TTC549 (cell line): ENCODE measurements around the gene REEP3.

ENCODE experiments used
- FAIRE-seq: peaks from 2 replicates; lab custom pipeline; 2012; peaks lifted over from hg19 to GRCh38; lab: Jason Lieb, UNC

The REEP3 gene

DNA sequence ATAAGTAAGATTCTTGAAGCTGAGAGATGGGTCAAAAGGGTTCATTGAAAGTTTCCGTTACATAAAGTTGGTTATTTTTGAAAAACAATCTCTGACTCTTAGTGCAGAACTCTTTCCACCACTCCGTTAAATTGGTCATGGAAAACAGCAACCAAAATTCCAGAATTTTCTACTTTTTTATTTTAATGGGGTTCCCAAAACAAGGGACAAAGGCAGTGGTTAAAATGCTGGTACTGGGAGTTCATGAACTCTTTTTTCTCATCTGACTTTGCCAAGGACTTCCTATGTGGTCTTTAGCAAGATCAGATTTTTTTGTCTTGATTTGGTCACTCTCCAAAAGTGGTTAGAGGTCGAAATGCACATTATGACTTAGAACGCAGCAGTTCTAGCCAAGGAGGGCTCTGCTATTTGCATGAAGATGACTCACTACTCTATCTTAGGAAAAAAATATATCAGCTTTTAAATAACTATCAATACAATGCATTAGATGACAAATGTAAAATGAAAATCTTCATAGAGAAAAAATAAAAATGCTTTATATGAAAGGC is 145.7 kb downstream of the REEP3 start:
- no peak for FAIRE-seq

GRCh38 chr10:63667596-63668480 is 146.6 kb downstream of the REEP3 start:
- no peak for FAIRE-seq

DNA sequence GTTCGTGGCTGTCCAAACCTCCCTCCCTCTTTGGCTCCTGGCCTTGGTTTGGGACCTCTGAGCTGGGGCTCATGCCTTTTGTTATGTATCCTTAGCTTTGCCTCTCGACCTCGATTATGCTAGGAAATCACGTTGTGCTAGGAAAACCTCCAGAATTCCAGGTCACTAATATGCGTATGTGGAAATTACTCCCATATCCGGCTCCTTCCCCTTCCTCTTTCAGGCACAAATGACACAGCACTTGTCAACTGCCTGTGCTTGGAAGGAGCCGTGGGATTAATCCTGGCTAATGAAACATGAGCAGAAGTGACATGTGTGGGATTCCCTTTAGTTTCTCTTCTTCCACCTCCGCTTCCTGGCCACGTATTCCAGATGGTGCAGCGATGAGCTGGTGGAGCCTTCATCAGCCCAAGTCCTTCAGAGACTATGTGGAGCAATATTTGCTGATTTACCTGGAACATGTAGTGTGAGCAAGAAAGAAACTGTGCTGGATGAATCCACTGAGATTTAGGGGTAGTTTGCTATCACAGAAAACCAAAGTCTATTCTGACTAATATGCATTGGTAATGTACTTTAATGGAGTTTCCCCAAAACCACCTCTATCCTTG is 149.2 kb downstream of the REEP3 start:
- FAIRE-seq = no peak

GRCh38 chr10:63671317-63671937 is 150.2 kb downstream of the REEP3 start:
- no peak for FAIRE-seq

DNA sequence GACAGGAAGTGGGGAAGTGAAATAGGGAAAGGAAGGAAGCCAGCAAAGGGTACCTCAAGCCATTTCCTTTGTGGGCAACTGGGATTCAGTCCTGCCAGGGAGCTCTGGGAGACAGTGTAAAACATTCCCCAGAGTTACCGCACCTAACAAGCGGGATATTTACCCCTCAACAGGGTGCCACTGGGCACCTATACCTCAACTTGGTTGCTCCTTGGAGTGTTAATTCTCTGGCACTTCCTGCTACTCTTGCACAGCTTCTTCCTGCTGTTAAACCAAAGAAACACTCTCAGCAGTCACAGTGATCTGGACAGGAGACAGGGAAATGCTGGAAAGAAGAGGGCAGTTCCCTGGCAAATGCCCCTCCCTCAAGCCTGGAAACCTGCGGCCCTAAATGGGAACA is 151.3 kb downstream of the REEP3 start:
- FAIRE-seq = no peak

GRCh38 chr10:63673246-63673645 is 152.0 kb downstream of the REEP3 start:
- no peak for FAIRE-seq

- FAIRE-seq = no peak
These were observed 152.6 kb downstream of the REEP3 start for GRCh38 chr10:63673846-63674245.
